Stimulated activated CD4-positive, alpha-beta T cell treated with anti-CD3 and anti-CD28 coated beads, Interleukin-4, amount 100 ng/mL, for 4 hours (primary cell): Measurements from ENCODE around the gene DDI2.
"Not testable (repeated sequence)": the region's sequence is repeated elsewhere in the genome, so short reads cannot be mapped to it uniquely, and the experiment has no call there.

Experiments
- DNase-seq, 2 experiments: peaks; one replicate each; pipeline ENCODE4 v3.0.0-alpha.2; 2020

DDI2 gene

DNA sequence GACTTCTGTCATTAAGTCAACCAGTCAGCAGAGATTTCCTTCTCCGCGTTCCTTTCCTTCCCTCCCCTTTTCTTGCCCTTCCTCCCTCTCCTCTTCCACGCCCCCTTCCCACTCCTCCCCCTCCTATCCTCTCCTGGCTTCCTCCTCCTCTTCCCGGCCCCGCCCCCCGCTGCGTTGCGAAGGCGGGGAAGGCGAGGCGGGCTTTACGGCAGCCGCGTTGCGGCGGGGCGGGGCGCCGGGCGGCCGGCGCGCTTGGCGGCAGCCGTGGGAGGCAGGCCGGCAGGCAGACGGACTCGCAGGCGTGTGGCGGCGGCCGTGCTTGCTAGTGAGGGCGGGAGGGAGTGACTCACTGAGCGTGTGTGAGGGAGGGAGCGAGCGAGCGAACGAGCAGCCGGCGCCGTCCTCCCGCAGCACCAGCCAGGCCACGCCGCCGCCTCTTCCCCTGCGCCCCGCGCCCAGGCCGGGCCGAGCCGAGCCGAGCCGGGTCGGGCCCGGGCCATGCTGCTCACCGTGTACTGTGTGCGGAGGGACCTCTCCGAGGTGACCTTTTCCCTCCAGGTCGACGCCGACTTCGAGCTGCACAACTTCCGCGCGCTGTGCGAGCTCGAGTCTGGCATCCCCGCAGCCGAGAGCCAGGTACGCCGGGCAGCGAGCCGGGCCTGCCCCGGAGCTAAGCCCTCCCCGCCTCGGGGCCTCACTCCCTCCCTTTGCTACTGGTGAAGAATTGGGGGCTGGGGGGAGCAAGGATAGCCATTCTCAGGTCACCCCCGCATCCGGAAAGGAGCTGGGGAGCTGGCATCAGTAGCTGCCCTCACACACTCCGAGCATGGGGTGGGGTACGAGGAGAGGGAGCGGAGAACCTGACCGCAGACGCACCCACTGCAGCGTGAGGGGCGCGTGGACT, at the start of gene DDI2:
TSS of gene DDI2 (plus strand) at position 286 of the 904 bp plus-strand sequence. CDS start at position 499, 213 bp downstream.
- DNase-seq: peak; percentile 94 to 96

DNA sequence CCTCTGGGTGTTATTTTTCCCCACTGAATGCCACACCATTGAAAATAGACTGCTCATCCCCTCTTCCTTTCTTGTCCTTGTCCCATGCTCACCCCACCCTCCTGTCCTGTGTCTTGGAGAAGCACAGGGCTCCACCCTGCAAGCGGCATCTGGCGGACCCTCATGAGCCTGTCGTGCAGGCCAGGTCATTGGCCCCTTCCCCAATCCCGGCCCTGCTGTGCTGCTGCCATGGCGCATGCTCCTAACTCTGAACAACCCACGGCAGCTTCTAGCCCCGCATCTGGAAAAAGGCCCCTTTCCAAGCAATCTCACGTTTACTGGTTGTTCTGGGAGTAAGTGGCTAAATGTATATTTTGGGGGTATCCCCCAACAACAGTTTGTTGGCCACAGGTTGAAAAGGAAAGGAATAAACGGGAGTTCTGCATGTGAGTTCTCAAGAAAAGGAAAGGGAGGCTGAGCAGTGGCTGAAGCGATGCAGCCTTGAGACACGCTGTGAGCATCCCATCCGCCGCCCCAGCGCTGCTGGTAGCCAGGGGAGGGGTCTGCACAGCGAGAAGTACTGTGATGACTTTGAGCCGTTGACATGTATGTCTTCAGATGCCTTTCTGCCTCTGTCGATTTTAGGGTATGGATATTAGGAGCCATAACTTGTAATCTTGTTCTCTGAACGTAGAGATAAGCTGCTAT, 48.7 kb upstream of the DDI2 start:
- no peak for DNase-seq

DNA sequence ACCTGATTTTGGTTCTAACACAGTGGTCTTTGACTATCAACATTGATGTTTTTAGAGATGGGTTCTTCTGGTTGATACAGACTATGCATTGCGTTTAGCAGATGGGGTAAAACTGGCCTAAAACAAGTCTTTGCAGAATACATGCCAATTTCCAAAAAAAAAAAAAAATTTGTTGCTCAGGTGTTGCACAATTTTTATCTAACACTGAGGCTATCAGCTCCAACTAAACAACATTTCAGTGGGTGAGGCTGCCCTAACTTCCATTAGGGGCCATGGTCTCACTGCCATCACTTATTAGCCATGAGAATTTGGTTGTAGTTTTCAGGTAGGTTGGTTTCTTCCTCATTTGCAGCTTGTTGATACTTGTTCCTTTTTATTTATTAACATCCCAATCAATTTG, 46.4 kb upstream of the DDI2 start:
- no peak for DNase-seq

DNA sequence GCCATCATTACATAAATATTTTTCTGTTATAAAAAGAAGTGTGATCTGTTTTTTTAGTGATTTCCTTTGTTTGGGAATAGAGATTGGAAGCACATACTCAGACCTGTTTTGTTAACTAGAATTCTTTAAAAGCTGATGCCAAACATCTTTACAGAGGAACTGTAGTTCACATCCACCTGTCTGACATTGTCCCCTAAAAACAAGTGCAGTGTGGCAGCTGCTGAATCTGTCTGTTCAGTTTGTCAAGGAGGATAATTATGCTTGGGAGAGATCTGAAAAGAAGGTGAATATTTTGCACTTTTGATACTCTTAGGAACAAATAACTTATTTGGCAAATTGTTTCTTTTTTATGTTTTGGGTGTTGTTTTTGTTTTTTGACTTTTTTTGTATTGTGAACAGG, 46.0 kb upstream of the DDI2 start:
- DNase-seq: no peak

DNA sequence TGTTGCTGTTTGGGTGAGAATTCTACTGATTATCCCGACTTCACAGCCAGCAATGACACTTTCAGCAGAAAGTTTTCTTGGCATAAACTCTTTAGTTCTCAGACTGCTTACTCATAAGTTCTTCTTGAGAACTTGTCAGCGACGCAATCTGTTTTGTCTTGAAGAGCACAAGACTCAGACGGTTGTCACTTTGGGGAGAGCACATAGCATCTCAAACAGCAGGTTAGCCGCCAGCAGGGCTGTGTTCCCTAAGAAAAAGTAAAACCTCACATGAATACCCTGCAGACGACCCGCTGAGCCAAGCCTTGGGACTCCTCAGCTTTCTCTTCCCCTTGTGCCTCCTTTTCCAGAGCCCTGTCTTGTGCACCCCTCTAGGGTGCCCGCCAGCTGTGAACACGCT, 43.8 kb upstream of the DDI2 start:
- no peak for DNase-seq

DNA sequence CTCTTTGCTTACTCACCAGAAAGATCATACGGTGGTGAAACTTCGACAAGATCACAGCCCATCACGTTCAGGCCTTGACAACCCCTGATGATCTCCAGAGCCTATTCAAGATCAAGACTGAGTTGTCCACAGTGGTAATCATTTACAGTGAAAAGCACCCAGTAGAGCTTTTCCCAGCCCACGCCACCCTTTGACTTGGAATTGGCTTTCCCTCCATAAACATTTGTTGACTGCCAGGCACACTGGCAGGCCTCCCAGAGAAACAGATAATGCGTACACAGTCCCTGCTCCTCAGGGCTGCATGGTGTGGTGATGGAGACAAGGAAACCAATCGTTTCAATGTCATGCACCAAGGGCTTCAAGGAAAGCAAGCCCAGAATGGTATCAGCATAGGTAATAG, 42.5 kb upstream of the DDI2 start:
- no peak for DNase-seq

DNA sequence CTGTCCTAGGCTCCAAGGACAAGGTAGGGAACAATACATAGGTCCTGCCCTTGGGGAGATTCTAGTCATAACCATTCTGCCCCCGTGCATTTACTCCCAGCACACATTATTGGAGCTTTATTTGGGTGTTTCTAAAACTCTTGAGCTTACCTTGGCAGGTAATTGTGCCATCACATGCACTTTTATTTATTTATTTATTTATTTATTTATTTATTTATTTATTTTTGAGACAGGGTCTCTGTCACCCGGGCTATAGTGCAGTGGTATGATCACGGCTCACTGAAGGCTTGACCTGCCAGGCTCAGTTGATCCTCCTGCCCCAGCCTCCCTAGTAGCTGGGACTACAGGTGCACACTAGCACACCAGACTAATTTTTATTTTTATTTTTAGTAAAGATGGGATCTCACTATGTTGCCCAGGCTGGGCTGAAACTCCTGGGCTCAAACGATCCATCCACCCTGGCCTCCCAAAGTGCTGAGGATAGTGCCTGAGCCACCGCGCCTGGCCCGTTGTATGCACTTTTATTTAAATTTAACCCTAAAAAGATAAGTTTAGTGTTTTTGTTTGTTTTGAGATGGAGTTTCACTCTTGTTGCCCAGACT, 41.6 kb upstream of the DDI2 start:
- no peak for DNase-seq

DNA sequence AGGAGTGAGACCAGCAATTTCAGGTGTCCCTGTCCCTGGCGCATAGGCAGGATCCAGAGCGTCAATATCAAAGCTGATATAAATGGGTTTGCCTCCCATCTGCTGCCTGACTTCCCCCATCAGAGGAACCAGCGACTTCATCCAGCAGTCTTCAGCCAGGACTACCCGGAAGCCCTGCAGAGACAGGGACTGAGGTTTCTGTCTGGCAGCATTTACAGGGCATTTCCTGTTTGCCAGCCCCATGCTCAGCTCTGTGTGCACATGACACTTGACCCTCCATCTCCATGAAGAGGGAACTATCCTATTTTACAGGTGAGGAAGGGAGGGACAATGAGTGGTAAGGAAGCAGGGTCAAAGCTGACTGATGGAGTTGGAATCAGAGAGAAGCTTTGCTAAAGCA, 39.6 kb upstream of the DDI2 start:
- no peak for DNase-seq

DNA sequence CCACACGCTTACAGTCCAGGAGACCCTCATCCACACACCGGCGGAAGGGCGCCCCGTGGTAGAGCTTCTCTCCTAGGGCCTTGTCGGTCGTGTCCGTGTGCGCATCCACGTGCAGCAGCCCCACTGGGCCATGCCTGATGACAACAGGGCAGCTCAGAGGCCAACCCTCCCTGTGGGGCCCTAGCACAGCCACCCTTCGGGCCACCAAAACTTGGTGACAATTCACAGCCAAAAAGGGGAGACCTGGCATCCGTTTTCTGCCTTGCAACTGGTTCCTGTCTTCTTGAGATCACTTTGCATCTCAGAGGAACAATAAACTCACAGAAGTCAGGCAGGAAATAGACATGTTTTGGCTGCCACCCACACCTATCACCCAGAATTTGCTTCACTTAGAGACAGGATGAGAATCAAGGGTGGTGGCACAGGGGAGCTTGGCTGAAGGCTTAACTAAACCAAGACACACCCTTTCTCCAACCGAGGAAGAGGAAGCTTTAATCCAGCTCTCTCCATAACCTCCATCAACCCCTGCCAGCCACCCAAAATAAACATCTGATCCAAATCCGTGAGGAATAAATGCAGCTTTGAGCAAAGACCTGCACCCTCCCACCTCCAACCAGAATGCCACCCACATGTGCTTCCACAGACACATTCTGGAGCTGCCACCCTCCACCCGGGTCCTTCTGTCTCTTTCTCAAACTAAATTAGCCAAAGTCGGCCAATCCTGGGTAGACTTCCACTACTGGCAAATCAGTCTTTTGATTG, 38.2 kb upstream of the DDI2 start:
- DNase-seq: peak in 1 of 2 experiments; percentile 36

DNA sequence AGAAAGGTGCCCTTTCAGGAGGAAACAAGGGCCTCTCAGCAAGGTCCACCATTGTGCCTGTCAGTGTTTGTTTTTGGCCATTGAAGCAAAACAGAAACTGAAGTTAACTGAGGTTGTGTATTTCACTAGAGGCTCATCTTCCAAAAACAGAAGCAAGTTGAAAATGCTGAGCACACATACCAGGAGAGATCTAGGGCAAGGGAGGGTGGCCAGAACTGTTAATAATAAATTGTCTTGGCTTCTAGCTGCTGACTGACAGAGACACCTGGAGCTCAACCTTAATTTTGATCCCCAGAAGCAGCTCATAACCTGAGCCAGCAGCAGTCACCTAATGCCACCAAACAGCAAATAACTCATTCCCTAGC, 37.6 kb upstream of the DDI2 start:
- DNase-seq: no peak

DNA sequence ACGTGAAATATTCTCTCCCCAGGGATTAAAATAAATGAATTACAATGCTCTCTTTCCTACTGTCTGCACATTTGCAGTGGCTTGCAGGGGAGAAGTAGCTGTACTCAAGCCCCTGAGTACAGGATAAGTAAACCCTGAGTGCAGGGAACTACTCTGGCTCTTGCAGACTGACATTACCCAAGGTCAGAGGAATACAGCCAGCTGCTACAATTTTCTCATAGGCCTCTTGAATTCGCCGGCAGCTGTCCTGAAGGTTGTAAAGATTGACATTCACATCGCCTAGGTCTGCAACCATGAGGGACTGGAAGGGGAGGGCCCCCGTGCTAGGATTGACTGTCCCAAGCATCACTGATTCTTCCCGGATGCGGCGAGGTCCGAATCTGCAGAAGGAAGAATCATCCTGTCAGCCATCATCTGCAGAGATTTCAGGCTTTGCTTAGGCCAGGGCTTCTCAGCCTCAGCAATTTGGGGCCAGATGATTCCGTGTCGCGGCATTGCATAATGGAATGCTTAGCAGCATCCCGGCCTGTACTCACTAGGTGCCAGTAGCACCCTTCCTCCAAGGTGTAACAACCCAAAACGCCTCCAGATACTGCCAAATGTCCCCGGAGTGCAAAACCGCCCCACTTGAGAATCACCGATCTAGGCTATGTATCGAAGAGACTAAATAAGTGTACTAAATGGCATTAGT, 34.1 kb upstream of the DDI2 start:
- no peak for DNase-seq

DNA sequence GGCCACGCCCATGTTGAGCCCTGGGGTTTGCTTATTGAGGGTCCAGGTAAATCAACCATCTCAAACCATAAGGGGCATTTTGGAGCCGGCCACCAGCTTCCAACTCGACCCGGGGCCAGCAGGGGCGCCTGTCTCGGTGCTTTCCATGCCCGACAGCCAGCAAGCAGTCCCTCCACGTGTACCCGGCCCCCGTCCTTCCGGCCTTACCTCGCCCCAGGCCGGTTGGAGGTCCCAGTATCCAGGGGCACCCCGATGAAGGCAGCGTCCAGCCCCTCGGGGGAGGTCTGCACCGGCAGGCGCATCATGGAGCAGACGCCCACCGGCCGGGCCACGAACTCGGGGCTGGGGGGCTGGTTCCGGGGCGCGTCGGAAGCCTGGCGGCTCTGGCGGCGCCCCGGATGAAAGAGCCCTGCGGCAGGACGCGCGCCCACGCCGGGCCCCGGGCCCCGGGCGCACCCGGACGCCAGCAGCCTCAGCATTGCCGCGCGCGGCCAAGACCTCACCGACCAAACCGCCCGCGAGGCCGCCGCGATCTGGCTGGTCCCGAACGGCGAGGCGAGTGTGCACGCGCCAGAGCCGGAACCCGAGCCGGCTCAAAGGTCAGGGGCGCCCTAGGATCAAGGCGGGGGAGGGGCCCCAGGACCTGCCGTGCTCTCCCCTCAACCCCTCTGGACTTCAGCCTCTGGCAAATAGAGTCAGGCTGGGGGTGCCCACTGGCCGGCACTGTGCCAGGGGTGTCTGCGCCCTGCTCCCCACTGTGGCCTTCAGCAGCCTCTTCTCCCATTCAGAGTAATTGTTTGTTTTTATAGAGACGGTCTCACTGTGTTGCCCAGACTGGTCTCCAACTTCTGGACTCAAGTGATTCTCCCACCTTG, 32.5 kb upstream of the DDI2 start, which contains the start of gene AGMAT:
TSS of gene AGMAT (minus strand) at position 563 of the 875 bp plus-strand sequence. CDS start at position 479, 84 bp downstream.
- peak; percentile 57 to 62 for DNase-seq

DNA sequence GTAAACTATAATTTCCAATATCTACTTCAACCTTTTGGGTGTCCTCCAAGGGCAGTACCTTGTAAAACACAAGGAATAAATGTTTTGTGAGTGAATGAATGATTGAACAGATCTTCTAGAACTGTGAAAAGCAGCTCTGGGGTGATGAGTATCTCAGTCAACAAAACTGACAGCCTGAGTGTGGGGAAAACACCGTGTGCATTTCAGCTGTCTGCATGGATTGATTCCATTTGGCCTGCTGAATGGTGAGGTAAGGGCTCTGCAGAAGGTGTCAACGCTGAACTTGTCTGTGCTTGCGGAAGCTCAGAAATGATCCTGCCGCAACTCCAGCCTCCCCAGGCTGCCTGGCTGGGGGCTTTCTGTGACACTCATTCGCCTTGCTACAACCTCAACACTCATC, 25.0 kb upstream of the DDI2 start:
- no peak for DNase-seq

DNA sequence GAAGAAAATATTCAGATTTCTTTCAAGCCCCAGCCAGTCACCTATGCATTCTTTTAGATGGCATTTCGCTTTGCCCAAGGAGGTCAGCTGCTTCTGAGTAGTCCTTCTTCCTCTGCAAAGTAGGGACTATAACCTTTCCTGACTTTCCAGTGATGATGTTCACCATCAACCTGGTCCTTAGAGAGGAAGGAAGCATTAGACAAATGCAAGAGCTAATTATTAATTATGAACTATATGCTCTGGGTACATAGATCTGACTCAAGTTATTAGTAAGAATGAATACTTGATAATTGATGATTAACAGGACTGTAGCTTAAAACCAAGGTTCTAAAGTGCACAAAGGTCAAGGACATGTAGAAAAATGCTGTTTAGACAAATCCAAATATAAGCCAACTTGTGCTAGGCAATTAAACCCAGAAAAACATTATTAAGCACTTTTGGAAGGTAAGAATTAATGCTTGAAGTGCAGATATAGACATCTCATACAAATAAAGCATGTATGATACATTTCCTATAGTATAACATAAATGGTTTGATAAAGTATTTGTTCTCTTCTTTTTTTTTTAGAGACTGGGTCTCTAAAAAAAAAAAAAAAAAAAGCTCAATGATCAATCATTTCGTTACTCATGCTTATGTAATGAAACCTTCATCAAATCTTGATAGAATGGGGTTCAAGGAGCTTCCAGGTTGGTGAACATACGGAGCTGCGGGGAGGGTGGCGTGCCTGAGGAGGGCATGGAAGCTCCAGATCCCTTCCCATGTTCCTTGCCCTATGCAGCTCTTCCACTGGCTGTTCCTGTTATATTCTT, 21.2 kb upstream of the DDI2 start:
- DNase-seq: no peak

DNA sequence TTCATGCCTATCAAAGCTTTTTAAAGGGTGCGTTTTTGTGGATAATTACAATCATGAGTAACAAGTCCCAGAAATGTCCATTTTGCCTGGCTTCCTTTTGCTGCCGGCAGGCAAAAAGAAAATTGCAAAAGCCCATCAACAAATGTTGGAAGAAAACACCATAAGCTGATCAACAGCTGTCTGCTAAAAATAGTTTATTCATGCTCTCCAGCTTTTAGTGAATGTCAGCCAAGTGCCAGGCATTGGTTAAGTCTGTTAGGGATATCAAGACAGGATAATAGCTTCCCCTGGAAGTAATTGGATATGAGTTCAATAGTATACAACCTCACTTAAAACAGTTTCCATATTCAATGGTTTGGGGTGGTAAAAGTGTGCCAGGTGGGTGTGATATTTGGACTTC, 18.8 kb upstream of the DDI2 start:
- DNase-seq: no peak

DNA sequence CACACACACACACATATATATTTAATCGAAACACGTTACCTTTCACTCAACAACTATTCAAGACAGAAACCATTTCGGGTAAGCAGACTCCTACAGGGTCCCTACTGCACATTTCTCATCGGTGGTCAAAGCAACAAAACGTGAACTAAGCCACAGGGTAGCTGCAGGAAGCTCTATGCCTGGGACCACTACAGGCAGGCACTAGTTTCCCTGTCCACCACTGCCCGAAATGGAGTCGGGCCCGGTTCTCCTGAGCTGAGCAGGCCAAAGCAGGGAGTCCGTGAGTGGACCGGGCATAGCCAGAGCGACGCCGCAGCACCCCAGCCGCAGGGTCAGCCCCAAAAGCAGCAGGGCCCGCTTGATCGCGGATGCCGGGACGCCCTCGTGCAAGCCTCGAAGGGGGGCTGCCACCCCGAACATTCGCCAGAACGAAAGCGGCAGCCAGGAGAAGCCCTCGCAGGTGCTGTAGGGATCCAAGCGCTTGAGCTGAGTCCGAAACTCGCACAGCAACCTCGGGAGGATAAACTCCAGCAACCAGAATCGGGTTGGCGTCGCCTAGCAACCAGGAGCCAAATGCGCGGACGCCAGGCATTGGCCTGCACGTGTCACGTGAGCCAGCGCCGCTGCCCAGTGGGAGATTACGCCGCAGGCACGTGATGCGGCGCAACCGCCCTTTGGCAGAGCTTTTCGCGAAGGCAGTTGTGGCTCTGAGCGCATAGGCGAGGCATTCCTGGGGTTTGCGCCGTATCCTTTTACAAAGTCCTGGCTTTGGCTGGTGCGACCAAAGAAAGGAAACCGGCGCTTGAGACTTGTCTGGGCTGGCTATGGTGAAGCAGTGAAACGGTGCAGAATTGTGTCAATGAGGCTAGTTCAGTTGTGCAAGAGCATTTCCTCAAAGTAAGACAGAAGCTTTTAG, 13.9 kb upstream of the DDI2 start:
- peak; percentile 86 to 92 for DNase-seq

DNA sequence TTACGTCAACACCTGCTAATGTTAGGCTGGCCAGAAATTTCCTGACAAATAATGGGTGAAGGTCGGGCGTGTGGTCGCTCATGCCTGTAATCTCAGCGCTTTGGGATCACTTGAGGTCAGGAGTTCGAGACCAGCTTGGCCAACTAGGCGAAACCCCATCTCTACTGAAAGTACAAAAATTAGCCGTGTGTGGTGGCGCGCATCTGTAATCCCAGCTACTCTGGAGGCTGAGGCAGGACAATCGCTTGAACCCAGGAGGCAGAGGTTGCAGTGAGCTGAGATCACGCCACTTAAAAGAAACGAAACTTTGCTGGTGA, 13.3 kb upstream of the DDI2 start:
- DNase-seq: not testable (repeated sequence)

DNA sequence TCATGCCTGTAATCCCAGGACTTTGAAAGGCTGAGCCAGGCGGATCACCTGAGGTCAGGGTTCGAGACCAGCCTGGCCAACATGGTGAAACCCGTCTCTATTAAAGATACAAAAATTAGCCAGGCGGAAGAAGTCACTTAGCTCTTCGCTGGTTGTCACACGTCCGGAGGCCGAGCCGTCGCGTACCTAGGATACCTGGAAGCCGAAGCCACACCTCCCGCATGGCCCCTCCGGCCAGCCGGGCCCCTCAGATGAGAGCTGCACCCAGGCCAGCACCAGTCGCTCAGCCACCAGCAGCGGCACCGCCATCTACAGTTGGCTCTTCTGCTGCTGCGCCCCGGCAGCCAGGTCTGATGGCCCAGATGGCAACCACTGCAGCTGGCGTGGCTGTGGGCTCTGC, 12.9 kb upstream of the DDI2 start:
- not testable (repeated sequence) for DNase-seq
